Panc1 (cell line): ENCODE data around the gene ATP2B2. TPM values are rescaled to one million over a fixed set of nuclear protein-coding genes. Genes with fewer than 3 reads are reported as not detected.
A peak's percentile ranks its signal among the peaks of the same experiment; 100 is the strongest.

Experiments
- ATAC-seq: fragments of 200-7000 bp; cut with Tn5 transposase; 2 replicates; pipeline ENCODE4 v1.9.1; 2020; ENCODE audit warnings: mild to moderate bottlenecking, moderate library complexity
- BruUV-seq: library from RNA; stranded (reverse); fragments of 400-500 nt; replicated peaks from 2 replicates; lab custom pipeline; 2021; lab: Mats Ljungman, UMichigan
- CTCF ChIA-PET: fragments of 300-600 bp; sonication (Branson Sonifier 250); formaldehyde crosslinking; loops from one replicate; lab custom pipeline; 2022; ENCODE audit warnings: antibody characterized with exemption; lab: Charles Lee
- POLR2A ChIA-PET: fragments of 300-600 bp; sonication (Branson Sonifier 250); formaldehyde crosslinking; loops from one replicate; lab custom pipeline; 2022; ENCODE audit warnings: antibody characterized with exemption; lab: Charles Lee
- DNase-seq: peaks from one replicate; pipeline ENCODE4 v3.0.0-alpha.2; 2010; ENCODE audit warnings: low read depth, low spot score
- H3K27ac ChIP-seq: 2 replicates; pipeline ENCODE4 v1.5.1; 2011; ENCODE audit warnings: mild to moderate bottlenecking, low read length, inconsistent platforms
- H3K27me3 ChIP-seq: fragments of 200-500 bp; sonication (Bioruptor generic); 2 replicates; pipeline ENCODE4 v1.6.0; 2014; ENCODE audit warnings: low read length, inconsistent platforms; ENCODE audit not compliant: control insufficient read depth, insufficient read depth
- H3K36me3 ChIP-seq: fragments of 200-500 bp; sonication (Bioruptor generic); 2 replicates; pipeline ENCODE4 v1.5.1; 2014; ENCODE audit warnings: inconsistent platforms, mild to moderate bottlenecking, low read length, moderate library complexity; ENCODE audit not compliant: control insufficient read depth, insufficient read depth
- H3K4me1 ChIP-seq: 2 replicates; pipeline ENCODE4 v1.5.1; 2011; ENCODE audit warnings: inconsistent platforms, mild to moderate bottlenecking, low read length, moderate library complexity; ENCODE audit not compliant: control insufficient read depth, insufficient read depth
- H3K4me3 ChIP-seq, 2 experiments: 2 replicates each; pipeline ENCODE4 v1.5.1; 2011 to 2012; ENCODE audit warnings: low read depth in 2 of 2, low read length in 2 of 2, mild to moderate bottlenecking in 2 of 2, inconsistent platforms in 1 of 2, moderate library complexity in 1 of 2
- H3K9me3 ChIP-seq: fragments of 200-500 bp; sonication (Bioruptor generic); 2 replicates; pipeline ENCODE4 v1.5.1; 2014; ENCODE audit warnings: low read depth, mild to moderate bottlenecking, inconsistent platforms, low read length, moderate library complexity; ENCODE audit not compliant: control insufficient read depth, insufficient read depth
- CTCF ChIP-seq: fragments of 450-650 bp; IDR thresholded peaks from 2 replicates; pipeline ENCODE4 v1.5.1; 2017; ENCODE audit warnings: mild to moderate bottlenecking
- POLR2AphosphoS5 ChIP-seq: IDR thresholded peaks from 2 replicates; pipeline ENCODE4 v1.6.1; 2012; ENCODE audit warnings: mild to moderate bottlenecking, low read depth, low read length, moderate library complexity
- SIN3A ChIP-seq: IDR thresholded peaks from 2 replicates; pipeline ENCODE4 v1.6.1; 2012; ENCODE audit warnings: low read depth, mild to moderate bottlenecking, low read length, moderate library complexity, borderline replicate concordance; ENCODE audit not compliant: insufficient read depth
- TCF7L2 ChIP-seq: IDR thresholded peaks from 2 replicates; pipeline ENCODE4 v1.6.1; 2011; ENCODE audit warnings: mild to moderate bottlenecking, low read depth, low read length, inconsistent platforms
- in situ Hi-C: cut with HindIII; loops from 2 replicates; pipeline ENCODE4 v1.10.0; 2016; ENCODE audit warnings: low sequenced_read_pairs, low pct_unique_long_range_greater_than_20kb
- intact Hi-C: fragments of 100-400 bp; cut with micrococcal nuclease; formaldehyde crosslinking; loops from one replicate; pipeline ENCODE4 v1.10.0; 2022; ENCODE audit not compliant: unreplicated experiment
- total RNA-seq: library from RNA; stranded (reverse); gene quantifications from one replicate; pipeline ENCODE4 v1.2.1, GENCODE V29; 2021; ENCODE audit not compliant: unreplicated experiment
- TF ChIP-seq, protein P1 (sequence below), 2 experiments: IDR thresholded peaks; 2 replicates each; pipeline ENCODE4 v1.6.1; 2011 to 2012; ENCODE audit warnings: low read depth in 2 of 2, control low read depth in 1 of 2, low read length in 1 of 2, mild to moderate bottlenecking in 1 of 2, moderate library complexity in 1 of 2; ENCODE audit not compliant: insufficient read depth in 1 of 2

The ATP2B2 gene
- total RNA-seq, 1 experiment from 2014 or later: not detected

DNA sequence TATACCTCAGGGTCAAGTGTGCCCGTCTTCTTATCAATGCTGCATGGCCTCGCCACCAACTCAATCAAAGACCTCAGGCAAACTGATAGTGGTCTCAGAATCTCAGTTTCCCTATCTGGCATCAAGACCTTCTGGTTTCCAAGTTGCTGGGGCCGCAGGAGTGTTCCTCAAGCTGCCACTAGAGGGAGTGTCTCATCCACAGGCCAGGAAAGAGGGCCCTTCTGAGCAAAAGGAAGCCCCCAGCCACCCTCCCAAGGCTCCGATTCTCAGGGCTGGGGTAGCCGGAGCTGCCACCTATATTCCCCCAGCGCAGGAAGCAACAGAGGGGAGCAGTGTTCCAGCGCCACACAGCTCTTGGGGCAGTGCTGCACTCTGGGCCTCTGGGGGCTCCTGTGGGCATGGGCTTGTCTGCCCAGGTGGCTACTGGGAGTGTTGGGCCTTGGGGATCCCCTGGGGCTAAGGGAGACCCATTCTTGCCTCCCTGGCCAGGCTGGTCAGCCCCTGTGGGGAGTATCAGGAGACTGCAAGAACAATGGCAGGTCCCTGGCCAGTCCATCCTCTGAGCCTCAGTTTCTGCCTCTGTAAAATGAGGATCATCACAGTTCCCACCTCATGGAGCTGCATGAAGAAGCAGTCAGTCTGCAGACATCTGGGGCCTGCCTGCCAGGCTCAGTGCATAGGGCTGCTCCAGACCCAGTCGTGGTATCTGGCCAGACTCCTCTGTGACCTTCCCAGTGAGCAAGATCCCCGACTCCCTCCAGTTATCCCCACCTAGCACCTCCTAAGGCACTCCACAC, 161.0 kb downstream of the ATP2B2 start:
- peak; percentile 60 for ATAC-seq
- POLR2A ChIA-PET: no interaction called here
- no TSS peak for BruUV-seq
- Histone ChIP-seq H3K4me1 (no peaks in the 10 kb centered on the region), H3K27ac (no peak overlapping the region), H3K9me3 (no peaks in the 10 kb centered on the region), H3K4me3 (no peak overlapping the region), H3K36me3 (no peaks in the 10 kb centered on the region), H3K27me3 (no peaks in the 10 kb centered on the region)
- in situ Hi-C loops (no loop called here), intact Hi-C loops (no loop called here)
- no peak for DNase-seq
- TF ChIP-seq CTCF (peak; percentile 94), SIN3A (no peak)
- CTCF ChIA-PET: interaction anchor here (0.6 to 0.8 kb wide), 5 partner anchors 62 to 443 kb away, joined by 3 to 11 read pairs (median 3); no protein-coding TSS in a partner anchor

DNA sequence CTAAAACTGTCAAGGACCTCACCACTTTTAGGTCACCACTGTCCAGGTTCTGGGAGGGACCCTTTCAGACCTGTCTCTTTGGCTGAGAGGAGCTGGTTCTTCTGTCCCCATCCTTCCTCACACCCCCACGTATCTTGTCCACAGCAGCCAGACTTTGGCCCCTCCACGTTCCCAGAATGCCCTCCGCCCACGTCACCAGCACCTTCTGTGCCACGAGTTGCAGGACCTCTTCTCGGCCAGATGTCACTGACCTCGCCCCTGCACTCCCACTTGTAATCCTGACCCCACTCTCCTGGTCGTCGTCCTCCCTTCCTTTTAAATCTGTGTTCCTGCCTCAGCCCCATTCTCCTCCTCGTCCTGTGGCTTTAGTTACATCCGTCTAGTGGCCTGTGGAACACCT, 161.9 kb downstream of the ATP2B2 start:
- no TSS peak for BruUV-seq
- CTCF ChIA-PET: interaction anchor here (0.6 kb wide), 1 partner anchor 311 kb away, joined by 3 read pairs; no protein-coding TSS in a partner anchor
- H3K36me3 ChIP-seq: no peaks in the 10 kb centered on the region
- POLR2A ChIA-PET: no interaction called here
- H3K27me3 ChIP-seq: no peaks in the 10 kb centered on the region
- ATAC-seq (no peak), DNase-seq (no peak)
- in situ Hi-C loops (no loop called here), intact Hi-C loops (no loop called here)
- no peak overlapping the region for H3K4me3 ChIP-seq
- TF ChIP-seq POLR2AphosphoS5 (no peak), SIN3A (no peak), CTCF (no peak), TCF7L2 (no peak)
- TF ChIP-seq, protein P1, sequence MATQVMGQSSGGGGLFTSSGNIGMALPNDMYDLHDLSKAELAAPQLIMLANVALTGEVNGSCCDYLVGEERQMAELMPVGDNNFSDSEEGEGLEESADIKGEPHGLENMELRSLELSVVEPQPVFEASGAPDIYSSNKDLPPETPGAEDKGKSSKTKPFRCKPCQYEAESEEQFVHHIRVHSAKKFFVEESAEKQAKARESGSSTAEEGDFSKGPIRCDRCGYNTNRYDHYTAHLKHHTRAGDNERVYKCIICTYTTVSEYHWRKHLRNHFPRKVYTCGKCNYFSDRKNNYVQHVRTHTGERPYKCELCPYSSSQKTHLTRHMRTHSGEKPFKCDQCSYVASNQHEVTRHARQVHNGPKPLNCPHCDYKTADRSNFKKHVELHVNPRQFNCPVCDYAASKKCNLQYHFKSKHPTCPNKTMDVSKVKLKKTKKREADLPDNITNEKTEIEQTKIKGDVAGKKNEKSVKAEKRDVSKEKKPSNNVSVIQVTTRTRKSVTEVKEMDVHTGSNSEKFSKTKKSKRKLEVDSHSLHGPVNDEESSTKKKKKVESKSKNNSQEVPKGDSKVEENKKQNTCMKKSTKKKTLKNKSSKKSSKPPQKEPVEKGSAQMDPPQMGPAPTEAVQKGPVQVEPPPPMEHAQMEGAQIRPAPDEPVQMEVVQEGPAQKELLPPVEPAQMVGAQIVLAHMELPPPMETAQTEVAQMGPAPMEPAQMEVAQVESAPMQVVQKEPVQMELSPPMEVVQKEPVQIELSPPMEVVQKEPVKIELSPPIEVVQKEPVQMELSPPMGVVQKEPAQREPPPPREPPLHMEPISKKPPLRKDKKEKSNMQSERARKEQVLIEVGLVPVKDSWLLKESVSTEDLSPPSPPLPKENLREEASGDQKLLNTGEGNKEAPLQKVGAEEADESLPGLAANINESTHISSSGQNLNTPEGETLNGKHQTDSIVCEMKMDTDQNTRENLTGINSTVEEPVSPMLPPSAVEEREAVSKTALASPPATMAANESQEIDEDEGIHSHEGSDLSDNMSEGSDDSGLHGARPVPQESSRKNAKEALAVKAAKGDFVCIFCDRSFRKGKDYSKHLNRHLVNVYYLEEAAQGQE (IDR thresholded peaks at IDR 0.05; ENCODE audit: insufficient read depth in 1 of 2, low read depth in 2 of 2, low read length in 1 of 2): no peak
- no peak overlapping the region for H3K27ac ChIP-seq
- H3K9me3 ChIP-seq: no peaks in the 10 kb centered on the region
- no peaks in the 10 kb centered on the region for H3K4me1 ChIP-seq
